Activated CD4-positive, alpha-beta T cell treated with anti-CD3 and anti-CD28 coated beads for 4 hours (primary cell): Measurements from ENCODE around the gene TH.

Experiments used
- DNase-seq, 2 donors: peaks; one replicate each; pipeline ENCODE4 v3.0.0-alpha.2; 2020

Gene TH

GRCh38 chr11:2208691-2209369 lies 37.2 kb upstream of the TH start:
- DNase-seq, result no peak

- DNase-seq, result no peak
These were observed 36.4 kb upstream of the TH start for GRCh38 chr11:2207773-2208621.

- no peak for DNase-seq
These were observed 35.6 kb upstream of the TH start for GRCh38 chr11:2207212-2207611.

- DNase-seq, result no peak
These were observed 34.5 kb upstream of the TH start for GRCh38 chr11:2205981-2206690.

- no peak for DNase-seq
These were observed 33.7 kb upstream of the TH start for GRCh38 chr11:2205214-2205720.

GRCh38 chr11:2204361-2205213 lies 33.0 kb upstream of the TH start:
- DNase-seq, result no peak

GRCh38 chr11:2203440-2204259 lies 32.0 kb upstream of the TH start:
- no peak for DNase-seq

- DNase-seq, result no peak
These were observed 31.4 kb upstream of the TH start for GRCh38 chr11:2202900-2203439.

- no peak for DNase-seq
These were observed 30.7 kb upstream of the TH start for GRCh38 chr11:2202071-2202899.

- no peak for DNase-seq
These were observed 29.9 kb upstream of the TH start for GRCh38 chr11:2201542-2201941.

GRCh38 chr11:2200957-2201519 lies 29.4 kb upstream of the TH start:
- DNase-seq, result no peak

- DNase-seq, result no peak
These were observed 28.9 kb upstream of the TH start for GRCh38 chr11:2200536-2200935.

- DNase-seq, result no peak
These were observed 28.1 kb upstream of the TH start for GRCh38 chr11:2199466-2200341.

GRCh38 chr11:2198621-2199365 lies 27.2 kb upstream of the TH start:
- no peak for DNase-seq

GRCh38 chr11:2197771-2198520 lies 26.3 kb upstream of the TH start:
- DNase-seq, result no peak

- DNase-seq, result peak; percentile 64 to 69
These were observed 25.6 kb upstream of the TH start for GRCh38 chr11:2196970-2197770.

- DNase-seq, result no peak
These were observed 24.1 kb upstream of the TH start for GRCh38 chr11:2195756-2196088.
